Measurements from ENCODE around the gene WNT11. TPM values are rescaled to one million over a fixed set of nuclear protein-coding genes. Genes with fewer than 3 reads are reported as not detected.

Gene WNT11
- total RNA-seq, 1 experiment from 2014 or later, result 29.0 TPM

DNA sequence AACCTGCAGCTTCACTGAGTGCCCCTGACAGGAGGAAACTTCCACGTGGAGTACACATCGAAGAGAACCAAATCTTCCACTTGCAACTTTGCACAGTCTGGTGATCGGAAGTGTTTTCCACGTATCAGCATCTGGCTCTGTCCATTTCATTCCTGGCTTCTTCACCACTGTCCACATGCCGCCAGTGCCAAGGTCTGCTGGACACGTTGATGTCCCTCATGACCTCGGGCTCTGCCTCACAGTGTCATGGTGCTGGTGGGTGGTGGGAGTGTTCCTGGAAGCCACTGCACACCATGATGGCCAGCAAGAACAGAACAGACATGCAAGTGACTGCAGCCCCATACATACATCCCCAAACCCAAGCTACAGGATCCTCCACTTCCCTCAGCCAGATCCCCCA lies 48.4 kb downstream of the WNT11 start:
- no peak overlapping the region for H3K27ac Mint-ChIP-seq (ENCODE audit: unreplicated experiment)
- Histone ChIP-seq H3K27me3 (replicated peaks; ENCODE audit: control insufficient read depth, insufficient read depth, low read length) (no peaks in the 10 kb centered on the region), H3K4me3 (ENCODE audit: low read depth, low read length) (no peak overlapping the region), H3K36me3 (ENCODE audit: control insufficient read depth, insufficient read depth, low read length) (no peaks in the 10 kb centered on the region), H3K4me1 (peaks cover 48% of the 10 kb centered on the region), H3K9me3 (no peaks in the 10 kb centered on the region)
- TF ChIP-seq, protein P1, sequence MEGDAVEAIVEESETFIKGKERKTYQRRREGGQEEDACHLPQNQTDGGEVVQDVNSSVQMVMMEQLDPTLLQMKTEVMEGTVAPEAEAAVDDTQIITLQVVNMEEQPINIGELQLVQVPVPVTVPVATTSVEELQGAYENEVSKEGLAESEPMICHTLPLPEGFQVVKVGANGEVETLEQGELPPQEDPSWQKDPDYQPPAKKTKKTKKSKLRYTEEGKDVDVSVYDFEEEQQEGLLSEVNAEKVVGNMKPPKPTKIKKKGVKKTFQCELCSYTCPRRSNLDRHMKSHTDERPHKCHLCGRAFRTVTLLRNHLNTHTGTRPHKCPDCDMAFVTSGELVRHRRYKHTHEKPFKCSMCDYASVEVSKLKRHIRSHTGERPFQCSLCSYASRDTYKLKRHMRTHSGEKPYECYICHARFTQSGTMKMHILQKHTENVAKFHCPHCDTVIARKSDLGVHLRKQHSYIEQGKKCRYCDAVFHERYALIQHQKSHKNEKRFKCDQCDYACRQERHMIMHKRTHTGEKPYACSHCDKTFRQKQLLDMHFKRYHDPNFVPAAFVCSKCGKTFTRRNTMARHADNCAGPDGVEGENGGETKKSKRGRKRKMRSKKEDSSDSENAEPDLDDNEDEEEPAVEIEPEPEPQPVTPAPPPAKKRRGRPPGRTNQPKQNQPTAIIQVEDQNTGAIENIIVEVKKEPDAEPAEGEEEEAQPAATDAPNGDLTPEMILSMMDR (IDR thresholded peaks at IDR 0.05; ENCODE audit: insufficient read depth in 1 of 2, low read depth in 1 of 2, low read length in 1 of 2, severe bottlenecking in 1 of 2, unreplicated experiment in 1 of 2), result no peak
- CTCF ChIA-PET, result interaction anchor here (1.0 kb wide), 1 partner anchor 51 kb away, joined by 7 read pairs; no protein-coding TSS in a partner anchor
- DNase-seq, result peak in 1 of 2 experiments; percentile 28
- H3K27me3 Mint-ChIP-seq (ENCODE audit: insufficient read depth, unreplicated experiment), result no peaks in the 10 kb centered on the region
- H3K4me3 Mint-ChIP-seq (ENCODE audit: unreplicated experiment), result no peak overlapping the region
- POLR2A ChIA-PET, result no interaction called here
- H3K36me3 Mint-ChIP-seq (ENCODE audit: insufficient read depth, unreplicated experiment), result no peaks in the 10 kb centered on the region
- no peaks in the 10 kb centered on the region for H3K9me3 Mint-ChIP-seq (ENCODE audit: unreplicated experiment)
- peaks cover 23% of the 10 kb centered on the region for H3K4me1 Mint-ChIP-seq (ENCODE audit: low read depth, unreplicated experiment)
- intact Hi-C loops (cut with micrococcal nuclease; ENCODE audit: unreplicated experiment), result no loop called here
- BruUV-seq (replicated peaks), result no TSS peak

DNA sequence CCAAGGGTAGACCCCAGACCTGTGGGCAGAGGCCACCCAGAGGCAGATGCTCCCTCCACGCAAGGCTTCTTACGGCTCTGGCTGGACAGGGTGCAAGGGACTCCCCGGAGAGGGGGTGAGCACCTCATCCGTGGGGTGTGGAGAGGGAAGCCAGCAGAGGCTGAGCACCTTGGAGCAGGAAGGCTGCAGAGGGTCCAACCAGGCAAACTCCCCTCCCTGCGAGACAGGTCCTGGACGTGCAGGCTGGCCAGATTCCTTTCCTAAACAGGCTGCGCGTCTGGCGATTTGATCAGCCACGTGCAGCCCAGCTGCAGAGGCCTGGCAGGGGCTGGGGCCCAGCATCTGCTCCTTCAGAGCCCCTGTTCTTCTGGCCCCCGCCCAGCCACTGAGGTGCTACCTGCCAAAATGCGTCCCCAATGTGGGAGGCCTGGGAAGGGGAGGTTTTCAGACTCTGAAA lies 49.3 kb downstream of the WNT11 start:
- no peak overlapping the region for H3K4me3 Mint-ChIP-seq (ENCODE audit: unreplicated experiment)
- CTCF ChIA-PET, result interaction anchor here (1.0 kb wide), 1 partner anchor 51 kb away, joined by 7 read pairs; no protein-coding TSS in a partner anchor
- H3K36me3 Mint-ChIP-seq (ENCODE audit: insufficient read depth, unreplicated experiment), result no peaks in the 10 kb centered on the region
- no TSS peak for BruUV-seq (replicated peaks)
- no peaks in the 10 kb centered on the region for H3K9me3 ChIP-seq
- H3K4me1 Mint-ChIP-seq (ENCODE audit: low read depth, unreplicated experiment), result peaks cover 32% of the 10 kb centered on the region
- H3K27me3 ChIP-seq (replicated peaks; ENCODE audit: control insufficient read depth, insufficient read depth, low read length), result no peaks in the 10 kb centered on the region
- H3K4me3 ChIP-seq (ENCODE audit: low read depth, low read length), result no peak overlapping the region
- peak in 1 of 2 experiments; percentile 32 for DNase-seq
- no peaks in the 10 kb centered on the region for H3K27me3 Mint-ChIP-seq (ENCODE audit: insufficient read depth, unreplicated experiment)
- H3K9me3 Mint-ChIP-seq (ENCODE audit: unreplicated experiment), result no peaks in the 10 kb centered on the region
- intact Hi-C loops (cut with micrococcal nuclease; ENCODE audit: unreplicated experiment), result no loop called here
- POLR2A ChIA-PET, result no interaction called here
- H3K27ac Mint-ChIP-seq (ENCODE audit: unreplicated experiment), result no peak overlapping the region
- no peaks in the 10 kb centered on the region for H3K36me3 ChIP-seq (ENCODE audit: control insufficient read depth, insufficient read depth, low read length)
- TF ChIP-seq, protein P1 (IDR thresholded peaks at IDR 0.05; ENCODE audit: insufficient read depth in 1 of 2, low read depth in 1 of 2, low read length in 1 of 2, severe bottlenecking in 1 of 2, unreplicated experiment in 1 of 2), result no peak
- H3K4me1 ChIP-seq, result peaks cover 51% of the 10 kb centered on the region

DNA sequence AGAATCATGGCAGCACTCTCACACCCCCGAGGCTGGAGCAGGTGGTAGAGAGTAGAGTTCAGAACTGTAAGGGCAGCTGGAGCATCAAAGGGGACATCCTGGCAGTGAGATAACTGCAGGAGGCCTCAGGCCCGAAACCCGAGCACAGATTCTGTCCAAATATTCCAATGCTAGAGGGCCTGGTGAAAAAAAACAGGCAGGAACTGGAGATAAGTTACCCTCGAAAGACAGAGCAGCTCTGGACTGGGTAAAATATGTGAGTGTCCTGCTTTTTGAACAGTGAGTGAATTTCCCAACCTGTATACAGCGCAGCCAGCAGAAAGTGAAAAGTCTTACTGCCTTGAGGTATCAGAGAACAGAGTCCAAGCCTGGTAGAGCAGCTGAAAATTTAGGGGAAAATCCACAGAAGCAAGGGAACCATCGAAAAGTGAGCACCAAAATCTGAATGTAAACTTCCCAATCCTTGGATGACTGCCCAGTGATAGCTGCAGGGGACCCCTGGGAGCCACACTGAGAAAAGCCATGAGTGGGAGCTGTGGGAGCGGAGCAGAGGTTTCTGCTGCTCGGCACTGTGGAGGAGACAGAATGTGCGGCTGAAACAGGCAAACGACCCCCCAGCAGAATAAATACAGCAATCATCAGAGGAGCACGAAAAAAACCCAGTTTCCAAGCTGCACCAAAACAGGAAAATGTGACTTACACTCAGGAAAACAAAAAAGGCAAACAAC lies 50.6 kb downstream of the WNT11 start:
- H3K36me3 ChIP-seq (ENCODE audit: control insufficient read depth, insufficient read depth, low read length), result no peaks in the 10 kb centered on the region
- POLR2A ChIA-PET, result no interaction called here
- no peak overlapping the region for H3K4me3 ChIP-seq (ENCODE audit: low read depth, low read length)
- Mint-ChIP-seq H3K4me1 (ENCODE audit: low read depth, unreplicated experiment) (peaks cover 42% of the 10 kb centered on the region), H3K9me3 (ENCODE audit: unreplicated experiment) (no peaks in the 10 kb centered on the region), H3K36me3 (ENCODE audit: insufficient read depth, unreplicated experiment) (no peaks in the 10 kb centered on the region), H3K4me3 (ENCODE audit: unreplicated experiment) (no peak overlapping the region), H3K27me3 (ENCODE audit: insufficient read depth, unreplicated experiment) (no peaks in the 10 kb centered on the region), H3K27ac (ENCODE audit: unreplicated experiment) (peak overlapping the region; percentile 25)
- CTCF ChIA-PET, result interaction anchor here (0.7 kb wide), 1 partner anchor 10 kb away, joined by 3 read pairs; no protein-coding TSS in a partner anchor
- BruUV-seq (replicated peaks), result no TSS peak
- H3K27me3 ChIP-seq (replicated peaks; ENCODE audit: control insufficient read depth, insufficient read depth, low read length), result no peaks in the 10 kb centered on the region
- peaks cover 57% of the 10 kb centered on the region for H3K4me1 ChIP-seq
- peak in 1 of 2 experiments; percentile 68 for DNase-seq
- intact Hi-C loops (cut with micrococcal nuclease; ENCODE audit: unreplicated experiment), result no loop called here
- TF ChIP-seq, protein P1 (IDR thresholded peaks at IDR 0.05; ENCODE audit: insufficient read depth in 1 of 2, low read depth in 1 of 2, low read length in 1 of 2, severe bottlenecking in 1 of 2, unreplicated experiment in 1 of 2), result no peak
- no peaks in the 10 kb centered on the region for H3K9me3 ChIP-seq

Data from Caco-2 (cell line).